ENCODE results near the gene MRPS7.

MRPS7 gene

DNA sequence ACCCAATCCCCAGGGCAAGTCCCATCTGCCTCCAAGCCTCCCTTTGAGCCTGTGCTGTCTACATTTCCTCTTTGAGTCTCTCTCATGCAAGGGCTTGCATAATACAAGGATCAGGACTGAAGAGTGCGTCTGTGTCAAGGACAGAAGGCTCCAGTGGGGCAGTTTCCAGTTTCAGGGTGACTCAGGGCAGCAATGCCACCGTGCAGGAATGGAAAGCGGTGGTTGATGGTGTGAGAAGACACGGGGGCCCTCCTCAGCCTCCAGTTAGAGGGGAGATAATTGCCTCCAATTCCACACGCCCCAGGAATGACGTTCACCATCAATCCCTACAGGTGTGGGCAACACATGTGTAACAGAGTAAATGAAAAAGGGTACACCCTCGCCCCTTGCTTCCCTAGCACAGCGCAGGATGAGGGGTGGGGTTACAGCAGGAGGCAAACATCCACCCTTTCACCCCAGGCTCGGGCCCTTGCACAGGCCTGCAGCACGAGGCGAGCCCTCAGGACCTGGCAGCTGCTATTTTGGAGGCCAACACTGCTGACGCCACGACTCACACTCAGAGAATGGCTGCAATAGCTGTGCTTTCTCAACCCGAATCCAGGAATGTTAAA lies 52.4 kb downstream of the MRPS7 start:
- peak in 1 of 2 donors; percentile 33 for ATAC-seq

DNA sequence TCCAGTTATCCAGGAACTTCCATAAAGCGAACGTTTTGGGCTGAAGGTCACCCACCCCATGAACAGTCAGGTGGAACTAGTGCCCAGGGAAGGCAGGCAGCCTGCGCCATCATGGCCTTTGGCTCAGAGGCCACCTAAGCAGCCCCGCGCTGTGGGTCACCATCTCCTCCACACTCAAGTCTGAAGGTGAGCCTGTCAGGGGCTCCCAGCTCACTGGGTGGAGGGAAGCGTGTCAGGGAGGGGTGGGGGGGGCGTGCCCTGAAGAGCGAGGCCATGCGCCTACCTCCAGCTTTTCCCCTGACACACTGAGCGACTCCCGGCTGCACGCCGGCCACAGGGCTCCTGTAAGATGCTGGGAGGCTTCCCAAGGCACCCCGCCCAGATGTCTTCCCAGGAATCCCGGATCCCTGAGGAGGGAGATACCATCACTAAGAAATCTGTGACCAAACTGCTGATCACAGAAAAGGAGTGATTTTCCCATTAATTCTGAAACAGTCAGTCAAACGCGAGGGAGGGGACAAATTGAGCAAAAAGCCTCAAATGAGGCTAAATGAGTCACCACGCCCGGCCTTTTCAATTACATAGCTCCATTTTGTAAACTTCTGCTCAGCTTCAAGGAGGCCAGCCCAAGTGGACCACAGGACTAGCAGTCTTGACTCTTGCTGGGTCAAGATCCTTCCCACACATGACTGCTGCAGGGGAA lies 54.0 kb downstream of the MRPS7 start:
- peak; percentile 45 to 67 for ATAC-seq
